Loucy (cell line): ENCODE results near the gene CLDN14.

ENCODE experiments used
- H2AFZ ChIP-seq: fragments of 200-600 bp; sonication (generic); 2 replicates; pipeline ENCODE4 v1.6.0; 2016; ENCODE audit warnings: antibody characterized with exemption, mild to moderate bottlenecking, low read length, moderate library complexity
- H3F3A ChIP-seq: fragments of 200-600 bp; 2 replicates; pipeline ENCODE4 v1.6.0; 2016; ENCODE audit warnings: antibody characterized with exemption, low read depth, mild to moderate bottlenecking
- H3K27me3 ChIP-seq: fragments of 200-600 bp; sonication (generic); 2 replicates; pipeline ENCODE4 v1.6.1; 2014; ENCODE audit warnings: low read length, mild to moderate bottlenecking; ENCODE audit not compliant: insufficient read depth, poor library complexity, severe bottlenecking
- H3K36me3 ChIP-seq: fragments of 200-600 bp; sonication (generic); 2 replicates; pipeline ENCODE4 v1.6.1; 2016; ENCODE audit warnings: low read length; ENCODE audit not compliant: insufficient read depth
- H3K4me1 ChIP-seq: fragments of 200-600 bp; sonication (generic); 2 replicates; pipeline ENCODE4 v1.5.1; 2014; ENCODE audit warnings: low read length, mild to moderate bottlenecking; ENCODE audit not compliant: insufficient read depth, poor library complexity, severe bottlenecking
- H3K4me2 ChIP-seq: fragments of 200-600 bp; sonication (generic); 2 replicates; pipeline ENCODE4 v1.6.0; 2014; ENCODE audit warnings: antibody characterized with exemption, low read length, low read depth, mild to moderate bottlenecking; ENCODE audit not compliant: poor library complexity, severe bottlenecking
- H3K4me3 ChIP-seq: fragments of 200-600 bp; sonication (generic); 2 replicates; pipeline ENCODE4 v1.5.1; 2014; ENCODE audit warnings: low read length, mild to moderate bottlenecking, mixed read lengths; ENCODE audit not compliant: poor library complexity, severe bottlenecking
- H3K79me2 ChIP-seq: fragments of 200-600 bp; sonication (generic); 2 replicates; pipeline ENCODE4 v1.6.1; 2014; ENCODE audit warnings: low read length; ENCODE audit not compliant: insufficient read depth
- H3K9ac ChIP-seq: fragments of 200-600 bp; sonication (generic); 2 replicates; pipeline ENCODE4 v1.6.0; 2014; ENCODE audit warnings: mild to moderate bottlenecking, low read depth, low read length, moderate library complexity; ENCODE audit not compliant: poor library complexity, severe bottlenecking
- H3K9me2 ChIP-seq: fragments of 200-600 bp; sonication (generic); replicated peaks from 2 replicates; pipeline ENCODE4 v1.6.1; 2016; ENCODE audit warnings: low read depth, low read length, mixed read lengths
- H3K9me3 ChIP-seq: fragments of 200-600 bp; sonication (generic); 2 replicates; pipeline ENCODE4 v1.6.1; 2014; ENCODE audit warnings: mild to moderate bottlenecking, antibody characterized with exemption, low read length, low read depth; ENCODE audit not compliant: insufficient read depth
- H4K20me1 ChIP-seq: fragments of 200-600 bp; sonication (generic); 2 replicates; pipeline ENCODE4 v1.6.0; 2014; ENCODE audit warnings: antibody characterized with exemption, low read length, mild to moderate bottlenecking; ENCODE audit not compliant: insufficient read depth, poor library complexity, severe bottlenecking
- EZH2phosphoT487 ChIP-seq: fragments of 200-600 bp; IDR thresholded peaks from 2 replicates; pipeline ENCODE4 v1.6.1; 2018; ENCODE audit warnings: antibody characterized with exemption, mild to moderate bottlenecking, moderate library complexity, borderline replicate concordance
- TF ChIP-seq, protein P1 (sequence below): fragments of 200-600 bp; sonication (generic); conservative IDR thresholded peaks from 2 replicates; pipeline ENCODE4 v1.5.1; 2014; ENCODE audit warnings: mild to moderate bottlenecking, antibody characterized with exemption, low read length

CLDN14 gene

DNA sequence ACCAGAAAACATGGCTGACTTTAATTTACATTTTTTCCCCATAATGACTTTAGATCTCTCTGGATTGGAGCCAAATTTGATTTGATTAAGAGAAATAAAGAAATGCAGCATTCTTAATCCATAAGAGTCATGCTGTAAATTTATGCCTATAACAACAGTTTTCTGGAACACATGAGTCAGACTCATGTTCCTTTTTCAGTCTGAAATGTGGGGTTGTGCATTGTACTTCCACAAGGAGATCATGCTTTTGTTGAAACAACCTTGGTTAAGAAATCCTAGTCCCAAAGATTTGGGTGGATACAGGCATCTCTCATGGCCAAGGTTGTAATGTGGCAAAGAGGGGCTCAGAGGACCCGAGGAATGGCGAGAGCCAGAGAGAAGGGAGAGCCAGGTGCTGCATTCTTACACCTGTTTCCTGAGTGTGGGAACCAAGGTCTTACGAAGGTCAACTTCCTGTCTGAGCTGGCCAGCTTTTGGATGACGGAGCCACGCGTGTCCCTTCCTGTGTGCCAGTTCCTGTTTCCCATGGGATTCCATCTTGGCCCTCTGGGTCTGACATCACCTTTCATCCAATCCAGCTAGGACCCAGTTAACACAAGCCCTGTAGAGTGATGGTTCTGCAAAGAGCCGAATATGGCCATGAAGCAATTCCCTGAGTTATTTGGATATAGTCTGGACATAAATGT, 23.1 kb downstream of the CLDN14 start:
- peaks cover 10% of the 10 kb centered on the region for H3K4me1 ChIP-seq
- H3F3A ChIP-seq, result no peaks in the 10 kb centered on the region
- no peaks in the 10 kb centered on the region for H3K9me2 ChIP-seq
- no peaks in the 10 kb centered on the region for H3K9me3 ChIP-seq
- no peak overlapping the region for H3K4me2 ChIP-seq
- H3K4me3 ChIP-seq, result no peak overlapping the region
- no peaks in the 10 kb centered on the region for H3K36me3 ChIP-seq
- no peaks in the 10 kb centered on the region for H3K27me3 ChIP-seq
- TF ChIP-seq, protein P1, sequence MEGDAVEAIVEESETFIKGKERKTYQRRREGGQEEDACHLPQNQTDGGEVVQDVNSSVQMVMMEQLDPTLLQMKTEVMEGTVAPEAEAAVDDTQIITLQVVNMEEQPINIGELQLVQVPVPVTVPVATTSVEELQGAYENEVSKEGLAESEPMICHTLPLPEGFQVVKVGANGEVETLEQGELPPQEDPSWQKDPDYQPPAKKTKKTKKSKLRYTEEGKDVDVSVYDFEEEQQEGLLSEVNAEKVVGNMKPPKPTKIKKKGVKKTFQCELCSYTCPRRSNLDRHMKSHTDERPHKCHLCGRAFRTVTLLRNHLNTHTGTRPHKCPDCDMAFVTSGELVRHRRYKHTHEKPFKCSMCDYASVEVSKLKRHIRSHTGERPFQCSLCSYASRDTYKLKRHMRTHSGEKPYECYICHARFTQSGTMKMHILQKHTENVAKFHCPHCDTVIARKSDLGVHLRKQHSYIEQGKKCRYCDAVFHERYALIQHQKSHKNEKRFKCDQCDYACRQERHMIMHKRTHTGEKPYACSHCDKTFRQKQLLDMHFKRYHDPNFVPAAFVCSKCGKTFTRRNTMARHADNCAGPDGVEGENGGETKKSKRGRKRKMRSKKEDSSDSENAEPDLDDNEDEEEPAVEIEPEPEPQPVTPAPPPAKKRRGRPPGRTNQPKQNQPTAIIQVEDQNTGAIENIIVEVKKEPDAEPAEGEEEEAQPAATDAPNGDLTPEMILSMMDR, result no peak
- no peak for TF ChIP-seq EZH2phosphoT487
- H2AFZ ChIP-seq, result no peak overlapping the region
- H3K9ac ChIP-seq, result no peak overlapping the region
- H4K20me1 ChIP-seq, result no peaks in the 10 kb centered on the region
- no peaks in the 10 kb centered on the region for H3K79me2 ChIP-seq

GRCh38 chr21:36454706-36455105, 25.2 kb downstream of the CLDN14 start:
- no peaks in the 10 kb centered on the region for H3K9me3 ChIP-seq
- no peaks in the 10 kb centered on the region for H3K27me3 ChIP-seq
- no peak for TF ChIP-seq EZH2phosphoT487
- TF ChIP-seq, protein P1, result no peak
- H3K9ac ChIP-seq, result no peak overlapping the region
- no peak overlapping the region for H3K4me2 ChIP-seq
- H3K4me1 ChIP-seq, result peaks cover 10% of the 10 kb centered on the region
- H3K36me3 ChIP-seq, result no peaks in the 10 kb centered on the region
- no peaks in the 10 kb centered on the region for H3K9me2 ChIP-seq
- H3K79me2 ChIP-seq, result no peaks in the 10 kb centered on the region
- H4K20me1 ChIP-seq, result no peaks in the 10 kb centered on the region
- H3F3A ChIP-seq, result no peaks in the 10 kb centered on the region
- no peak overlapping the region for H3K4me3 ChIP-seq
- no peak overlapping the region for H2AFZ ChIP-seq

DNA sequence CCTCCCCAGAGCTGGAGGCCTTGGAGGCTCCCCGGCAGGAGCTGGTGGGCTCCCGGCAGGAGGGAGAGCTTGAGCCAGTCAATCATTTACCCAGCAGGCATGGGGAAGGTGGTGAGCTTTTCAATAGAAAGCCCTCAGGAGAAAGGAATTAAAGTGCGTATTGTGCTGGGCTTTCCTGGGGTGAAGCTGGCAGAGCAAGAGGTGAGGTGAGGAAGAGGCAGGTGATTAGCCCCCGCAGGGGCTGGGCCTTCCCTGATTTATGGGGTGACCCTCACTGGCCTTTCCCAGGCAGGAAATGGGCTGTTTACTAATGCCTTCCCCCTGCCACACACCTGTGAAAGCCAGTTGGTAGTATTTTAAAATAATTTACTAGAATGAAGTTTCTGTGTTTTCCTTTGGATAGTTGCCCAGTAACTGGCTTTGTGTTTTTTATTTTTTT, 25.8 kb downstream of the CLDN14 start:
- Histone ChIP-seq H2AFZ (no peak overlapping the region), H3K27me3 (no peaks in the 10 kb centered on the region), H3F3A (no peaks in the 10 kb centered on the region), H3K79me2 (no peaks in the 10 kb centered on the region), H3K9ac (no peak overlapping the region), H3K4me1 (peaks cover 10% of the 10 kb centered on the region), H3K4me3 (no peak overlapping the region), H3K36me3 (no peaks in the 10 kb centered on the region), H4K20me1 (no peaks in the 10 kb centered on the region), H3K4me2 (no peak overlapping the region), H3K9me3 (no peaks in the 10 kb centered on the region), H3K9me2 (no peaks in the 10 kb centered on the region)
- no peak for TF ChIP-seq EZH2phosphoT487
- TF ChIP-seq, protein P1, result no peak
